Measurements from ENCODE around the gene GNPDA1. TPM values are rescaled to one million over a fixed set of nuclear protein-coding genes. Genes with fewer than 3 reads are reported as not detected.

The GNPDA1 gene
- total and polyA plus RNA-seq, 9 of the 15 experiments (the other 6 are each of a cell fraction or from before 2014, with no cell fraction given), result 14.1 to 145 (median 52.2) TPM

GRCh38 chr5:141969783-141970771 lies 42.8 kb downstream of the GNPDA1 start (continued):
- TF ChIP-seq ZNF282 (CRISPR knock-in tag; IDR thresholded peaks at IDR 0.05) (no peak), ZNF3 (CRISPR knock-in tag; IDR thresholded peaks at IDR 0.05) (no peak), RBFOX2 (IDR thresholded peaks at IDR 0.05; ENCODE audit: low read depth, low read length) (no peak), KLF13 (tag; IDR thresholded peaks at IDR 0.05; ENCODE audit: borderline replicate concordance, low read depth) (no peak), ZNF133 (CRISPR knock-in tag; IDR thresholded peaks at IDR 0.05) (no peak), ZNF609 (CRISPR knock-in tag; IDR thresholded peaks at IDR 0.05; ENCODE audit: borderline replicate concordance) (no peak), ZNF318 (IDR thresholded peaks at IDR 0.05; ENCODE audit: borderline replicate concordance in 1 of 2, low read depth in 1 of 2) (no peak; a peak in 1 of 4 replicates), BCLAF1 (IDR thresholded peaks at IDR 0.05; ENCODE audit: borderline replicate concordance in 1 of 2, control insufficient read depth in 1 of 2, low read depth in 2 of 2, low read length in 1 of 2) (no peak)
